ENCODE measurements around the gene ZBED3. TPM values are rescaled to one million over a fixed set of nuclear protein-coding genes. Genes with fewer than 3 reads are reported as not detected.
A peak's percentile ranks its signal among the peaks of the same experiment; 100 is the strongest.

The ZBED3 gene, protein sequence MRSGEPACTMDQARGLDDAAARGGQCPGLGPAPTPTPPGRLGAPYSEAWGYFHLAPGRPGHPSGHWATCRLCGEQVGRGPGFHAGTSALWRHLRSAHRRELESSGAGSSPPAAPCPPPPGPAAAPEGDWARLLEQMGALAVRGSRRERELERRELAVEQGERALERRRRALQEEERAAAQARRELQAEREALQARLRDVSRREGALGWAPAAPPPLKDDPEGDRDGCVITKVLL
- total RNA-seq (2021): 7.6 and 7.8 TPM in 2 replicates
- long read RNA-seq: 0 reads

DNA sequence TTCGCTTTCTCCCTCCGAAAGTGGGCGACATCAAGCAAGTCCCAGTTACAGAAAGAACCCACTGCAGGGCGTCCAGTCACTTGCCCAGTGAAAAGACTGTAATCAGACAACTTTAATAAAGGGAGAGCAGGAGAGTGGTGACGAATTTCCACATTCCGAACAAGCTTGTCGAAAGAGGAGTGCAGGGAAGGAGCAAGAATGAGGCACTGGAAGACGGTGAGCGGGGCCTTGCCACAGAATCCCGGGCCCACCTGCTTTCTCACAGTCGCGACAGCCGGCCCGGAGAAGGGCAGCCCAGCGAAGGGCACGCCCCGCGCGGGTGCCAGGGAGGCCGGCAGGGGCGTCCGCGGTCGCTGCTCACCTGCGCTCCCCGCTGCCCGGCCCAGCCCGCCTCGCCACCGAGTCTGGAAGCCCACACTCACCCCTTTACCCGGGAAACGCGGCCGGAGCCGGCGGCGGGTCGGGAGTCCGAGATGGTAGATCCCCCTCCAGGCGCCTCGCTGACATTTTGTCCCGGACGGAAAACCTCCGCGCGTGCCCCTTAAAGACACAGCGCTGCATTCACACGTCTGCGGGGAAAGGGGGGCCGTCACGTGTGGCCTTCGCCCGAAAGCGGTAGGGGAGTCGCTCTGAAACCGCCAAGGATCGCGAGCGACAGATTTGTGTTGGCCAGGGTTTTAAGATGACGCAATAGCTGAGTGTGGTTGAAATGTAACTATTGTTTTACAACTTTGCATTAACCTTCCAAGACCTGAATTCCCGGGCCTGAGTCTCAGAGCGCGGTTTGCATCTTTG is at the start of gene ZBED3:
ZBED3 (minus strand) TSS at position 597 of the 795 bp plus-strand sequence. CDS start 9,407 bp downstream, outside the sequence.
- peak within 1 kb of the TSS; percentile 91 for H3K18ac ChIP-seq (ENCODE audit: insufficient read length, low read depth, low read length)
- Mint-ChIP-seq H3K36me3 (ENCODE audit: insufficient read depth in 1 of 3, low read depth in 3 of 3) (peaks cover 17 to 41% (median 35%) of the 10 kb centered on the region in 3 experiments), H3K4me1 (peaks cover 16 to 24% of the 10 kb centered on the region in 2 experiments), H3K9me3 (peaks cover 8 to 17% of the 10 kb centered on the region in 2 experiments), H3K27me3 (ENCODE audit: low read depth) (no peaks in the 10 kb centered on the region; the same call in 1 of the 2 replicates), H3K4me3 (peak within 1 kb of the TSS; percentile 95), H3K27ac (peak within 1 kb of the TSS; percentile 97 to 100 (median 99))
- H3K79me1 ChIP-seq (ENCODE audit: insufficient read depth, low read depth, low read length, poor library complexity, severe bottlenecking): no peaks in the 10 kb centered on the region
- H4K20me1 ChIP-seq (ENCODE audit: control insufficient read depth, insufficient read depth, insufficient read length): no peaks in the 10 kb centered on the region
- H3K27ac ChIP-seq (ENCODE audit: insufficient read length, low read depth, low read length): peak within 1 kb of the TSS; percentile 57
- WGBS (ENCODE audit: extremely low coverage, insufficient read length, low lambda C conversion rate): no CpG with 5 or more reads among the region's 63 CpGs
- peak within 1 kb of the TSS; percentile 89 for H3T11ph ChIP-seq (ENCODE audit: low read length)
- peak within 1 kb of the TSS; percentile 39; the same call in 1 of the 2 replicates for H3K4ac ChIP-seq (ENCODE audit: low read depth, low read length)
- H2BK5ac ChIP-seq (ENCODE audit: insufficient read length, low read length): peak within 1 kb of the TSS; percentile 10
- no peak within 1 kb of the TSS for H2BK15ac ChIP-seq (ENCODE audit: low read depth, low read length)
- peak within 1 kb of the TSS; percentile 24 for H2AFZ ChIP-seq (ENCODE audit: low read length)
- no peak within 1 kb of the TSS for H2BK20ac ChIP-seq (ENCODE audit: low read depth, low read length, poor library complexity, severe bottlenecking)
- H2AK5ac ChIP-seq (ENCODE audit: insufficient read length, low read length): no peak within 1 kb of the TSS
- H3K9ac ChIP-seq (ENCODE audit: extremely low read depth, insufficient read length, low read length): peak within 1 kb of the TSS; percentile 79
- H3K56ac ChIP-seq (ENCODE audit: insufficient read length, low read depth, low read length): no peak within 1 kb of the TSS
- H3K23ac ChIP-seq (ENCODE audit: insufficient read length, low read depth, low read length): no peak within 1 kb of the TSS
- no peaks in the 10 kb centered on the region for H3K9me3 ChIP-seq (ENCODE audit: control insufficient read depth, low read depth, low read length)
- TF ChIP-seq, protein P1, sequence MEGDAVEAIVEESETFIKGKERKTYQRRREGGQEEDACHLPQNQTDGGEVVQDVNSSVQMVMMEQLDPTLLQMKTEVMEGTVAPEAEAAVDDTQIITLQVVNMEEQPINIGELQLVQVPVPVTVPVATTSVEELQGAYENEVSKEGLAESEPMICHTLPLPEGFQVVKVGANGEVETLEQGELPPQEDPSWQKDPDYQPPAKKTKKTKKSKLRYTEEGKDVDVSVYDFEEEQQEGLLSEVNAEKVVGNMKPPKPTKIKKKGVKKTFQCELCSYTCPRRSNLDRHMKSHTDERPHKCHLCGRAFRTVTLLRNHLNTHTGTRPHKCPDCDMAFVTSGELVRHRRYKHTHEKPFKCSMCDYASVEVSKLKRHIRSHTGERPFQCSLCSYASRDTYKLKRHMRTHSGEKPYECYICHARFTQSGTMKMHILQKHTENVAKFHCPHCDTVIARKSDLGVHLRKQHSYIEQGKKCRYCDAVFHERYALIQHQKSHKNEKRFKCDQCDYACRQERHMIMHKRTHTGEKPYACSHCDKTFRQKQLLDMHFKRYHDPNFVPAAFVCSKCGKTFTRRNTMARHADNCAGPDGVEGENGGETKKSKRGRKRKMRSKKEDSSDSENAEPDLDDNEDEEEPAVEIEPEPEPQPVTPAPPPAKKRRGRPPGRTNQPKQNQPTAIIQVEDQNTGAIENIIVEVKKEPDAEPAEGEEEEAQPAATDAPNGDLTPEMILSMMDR (conservative IDR thresholded peaks at IDR 0.05): peak; percentile 42; the same call in 2 of the 3 replicates
- H3K27me3 ChIP-seq (ENCODE audit: insufficient read depth, low read length): no peaks in the 10 kb centered on the region
- H4K8ac ChIP-seq (replicated peaks; ENCODE audit: insufficient read length, low read depth, low read length): no peak within 1 kb of the TSS
- H3K79me2 ChIP-seq (ENCODE audit: insufficient read depth, low read length): no peaks in the 10 kb centered on the region
- peak within 1 kb of the TSS; percentile 91 for H3K4me2 ChIP-seq (ENCODE audit: insufficient read depth, insufficient read length, low read length)
- peak within 1 kb of the TSS; percentile 93 for H3K14ac ChIP-seq (ENCODE audit: insufficient read depth, low read length)
- peak within 1 kb of the TSS; percentile 95 for H2BK120ac ChIP-seq (ENCODE audit: low read depth, low read length, poor library complexity, severe bottlenecking)
- peak; percentile 75 for DNase-seq
- H3K4me1 ChIP-seq (ENCODE audit: insufficient read depth, low read length): peaks cover 5% of the 10 kb centered on the region; the same call in 1 of the 2 replicates
- no peak within 1 kb of the TSS for H2BK12ac ChIP-seq (ENCODE audit: insufficient read length, low read depth, low read length)
- H4K91ac ChIP-seq (ENCODE audit: insufficient read length, low read depth, low read length): peak within 1 kb of the TSS; percentile 26
- peak within 1 kb of the TSS; percentile 57 for H4K5ac ChIP-seq (ENCODE audit: insufficient read length, low read depth, low read length)
- H3K23me2 ChIP-seq (ENCODE audit: insufficient read length, low read depth, low read length, poor library complexity, severe bottlenecking): peaks cover 10% of the 10 kb centered on the region
